Measurements from ENCODE around the gene HSF4.

Gene HSF4

DNA sequence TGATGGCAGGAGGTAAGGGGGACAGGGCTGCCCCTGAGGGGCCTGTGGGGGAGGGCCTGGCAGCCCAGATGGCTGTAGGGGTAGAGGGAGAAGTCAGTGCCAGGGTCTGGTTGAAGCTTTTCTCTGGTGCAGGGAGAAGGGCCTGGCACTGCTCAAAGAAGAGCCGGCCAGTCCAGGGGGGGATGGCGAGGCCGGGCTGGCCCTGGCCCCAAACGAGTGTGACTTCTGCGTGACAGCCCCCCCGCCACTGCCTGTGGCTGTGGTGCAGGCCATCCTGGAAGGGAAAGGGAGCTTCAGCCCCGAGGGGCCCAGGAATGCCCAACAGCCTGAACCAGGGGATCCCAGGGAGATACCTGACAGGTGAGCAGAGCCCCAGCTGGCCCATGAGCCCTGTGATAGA lies 3.0 kb downstream of the HSF4 start:
- no peak for DNase-seq

DNA sequence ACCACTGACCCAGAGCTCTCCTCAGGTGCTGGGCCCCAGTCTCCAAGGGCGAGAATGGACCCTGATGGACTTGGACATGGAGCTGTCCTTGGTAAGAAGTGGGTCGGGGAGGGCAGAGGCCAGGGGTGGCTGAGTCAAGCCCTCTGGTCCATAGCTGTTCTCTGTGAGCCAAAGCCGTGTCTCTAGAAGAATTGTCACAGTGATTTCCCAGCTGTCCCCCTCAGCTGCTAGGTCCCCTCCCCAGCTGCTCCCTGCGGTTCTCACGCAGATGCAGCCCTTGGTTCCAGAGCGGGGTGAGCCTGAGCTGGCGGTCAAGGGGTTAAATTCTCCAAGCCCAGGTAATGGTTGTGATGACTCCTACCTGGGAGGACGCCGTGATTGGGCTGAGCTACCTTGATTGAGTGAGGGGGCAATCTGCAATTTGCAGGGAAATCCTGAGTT lies 4.5 kb downstream of the HSF4 start:
- DNase-seq = no peak

GRCh38 chr16:67169642-67170167 lies 5.2 kb downstream of the HSF4 start:
- no peak for DNase-seq

- no peak for DNase-seq
Measured at GRCh38 chr16:67170168-67170948, 5.8 kb downstream of the HSF4 start, which contains the start of gene NOL3. TSS of gene NOL3 (plus strand) at chr16:67170538.

GRCh38 chr16:67170949-67171649 lies 6.6 kb downstream of the HSF4 start:
- no peak for DNase-seq

GRCh38 chr16:67173323-67173722 lies 8.8 kb downstream of the HSF4 start:
- DNase-seq = no peak

GRCh38 chr16:67173808-67174705 lies 9.5 kb downstream of the HSF4 start:
- DNase-seq = no peak

DNA sequence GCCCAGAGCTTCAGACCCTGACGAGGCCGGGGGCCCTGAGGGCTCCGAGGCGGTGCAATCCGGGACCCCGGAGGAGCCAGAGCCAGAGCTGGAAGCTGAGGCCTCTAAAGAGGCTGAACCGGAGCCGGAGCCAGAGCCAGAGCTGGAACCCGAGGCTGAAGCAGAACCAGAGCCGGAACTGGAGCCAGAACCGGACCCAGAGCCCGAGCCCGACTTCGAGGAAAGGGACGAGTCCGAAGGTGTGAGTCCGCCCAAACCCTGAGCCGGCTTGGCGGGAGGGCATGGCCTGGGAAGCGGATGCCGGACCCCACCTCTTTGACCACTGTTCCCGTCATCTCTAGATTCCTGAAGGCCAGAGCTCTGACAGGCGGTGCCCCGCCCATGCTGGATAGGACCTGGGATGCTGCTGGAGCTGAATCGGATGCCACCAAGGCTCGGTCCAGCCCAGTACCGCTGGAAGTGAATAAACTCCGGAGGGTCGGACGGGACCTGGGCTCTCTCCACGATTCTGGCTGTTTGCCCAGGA lies 10.2 kb downstream of the HSF4 start:
- no peak for DNase-seq

- no peak for DNase-seq
Measured at GRCh38 chr16:67176662-67177061, 12.1 kb downstream of the HSF4 start.

DNA sequence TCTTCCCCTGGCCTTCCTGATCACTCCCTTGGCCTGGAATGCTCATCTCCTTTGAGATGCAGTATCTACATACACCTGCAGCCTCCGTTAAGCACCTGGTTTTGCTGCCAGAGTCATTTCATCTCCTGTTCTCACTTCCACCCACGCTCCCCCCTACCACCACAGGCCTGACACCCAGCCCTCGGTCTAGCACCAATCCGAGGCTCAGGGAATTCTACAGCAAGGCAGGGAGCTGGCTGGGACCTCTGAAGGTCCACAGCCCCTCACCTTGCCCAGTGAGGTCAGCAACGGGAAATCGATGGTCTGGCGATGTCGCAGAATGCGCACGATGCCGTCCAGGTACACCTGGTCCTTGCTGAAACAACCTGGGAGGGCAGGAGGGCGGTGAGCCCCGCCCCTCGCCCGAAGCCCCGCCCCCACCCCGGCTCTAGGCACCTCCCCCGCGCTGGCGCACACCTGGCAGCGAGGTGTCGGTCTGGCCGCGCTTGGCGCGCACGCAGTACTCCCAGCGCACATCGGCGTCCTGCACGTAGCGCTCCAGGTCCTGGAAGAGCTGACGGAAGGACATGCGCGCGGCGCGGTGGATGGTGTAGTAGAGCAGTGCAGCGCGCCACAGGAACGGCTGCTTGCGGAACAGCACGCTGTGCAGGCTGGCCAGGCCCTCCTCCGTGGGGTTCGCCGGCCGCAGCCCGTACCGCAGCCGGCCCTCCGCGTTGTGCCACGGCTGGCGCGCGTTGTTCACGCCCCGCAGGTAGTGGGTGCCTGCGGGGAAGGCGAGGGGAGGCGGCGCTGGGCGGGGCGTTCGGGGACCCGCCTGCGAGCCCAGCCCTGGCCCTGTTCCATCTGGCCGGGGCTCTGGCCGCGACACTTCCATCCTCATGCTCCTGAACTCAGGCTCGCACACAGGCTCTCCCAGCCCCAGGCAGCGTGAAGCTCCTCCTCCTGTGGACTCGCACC lies 13.5 kb downstream of the HSF4 start:
- no peak for DNase-seq

DNA sequence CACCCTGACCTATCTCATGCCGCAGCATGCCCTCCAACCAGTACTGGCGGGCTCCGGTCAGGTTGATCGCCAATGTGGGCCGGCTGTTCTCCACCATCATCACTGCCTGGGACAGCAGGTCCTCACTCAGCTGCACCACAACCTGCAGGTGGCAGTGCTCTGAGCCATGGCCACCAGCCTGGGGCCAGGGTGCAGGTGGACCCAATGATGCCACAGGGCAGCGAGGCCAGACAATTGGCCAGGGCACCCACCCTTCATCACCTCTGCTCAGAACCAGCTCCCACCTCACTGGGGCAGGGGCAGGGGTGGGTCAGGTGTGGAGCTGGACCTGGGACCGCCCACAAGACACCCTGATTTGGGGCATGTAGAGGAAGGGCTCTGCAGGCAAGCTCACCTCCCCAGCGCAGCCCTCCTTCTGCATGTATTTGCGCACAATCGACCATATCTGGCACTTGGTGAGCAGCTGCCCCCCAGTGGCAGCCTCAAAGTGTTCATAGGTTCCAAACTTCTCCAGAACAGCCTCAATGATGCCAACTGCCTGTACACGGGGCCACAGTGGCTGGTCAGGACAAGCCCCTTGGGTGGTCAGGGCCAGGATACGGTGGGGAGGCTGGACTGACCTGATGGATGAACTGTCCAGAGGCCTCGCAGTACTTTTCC lies 15.0 kb downstream of the HSF4 start:
- DNase-seq = no peak

- no peak for DNase-seq
Measured at GRCh38 chr16:67180166-67180565, 15.6 kb downstream of the HSF4 start.

DNA sequence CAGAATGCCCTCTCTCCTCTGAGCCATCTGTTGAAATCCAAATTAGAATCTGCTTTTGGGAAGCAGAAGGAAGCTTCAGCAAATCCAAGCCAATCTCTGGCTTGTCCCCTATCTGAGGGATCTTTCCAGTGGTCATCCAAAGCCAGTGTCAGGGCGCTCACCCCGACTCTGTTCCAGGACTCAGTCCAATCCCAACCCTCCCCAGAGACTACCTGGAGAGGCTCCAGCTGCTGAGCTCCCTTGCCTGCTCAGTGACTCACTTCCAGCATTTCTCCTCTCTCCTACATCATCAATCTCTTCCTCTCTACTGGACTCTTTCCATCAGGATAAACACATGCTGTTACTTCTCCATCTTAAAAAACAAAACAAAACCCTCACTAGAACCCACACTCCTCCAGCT lies 16.8 kb downstream of the HSF4 start:
- DNase-seq = no peak

DNA sequence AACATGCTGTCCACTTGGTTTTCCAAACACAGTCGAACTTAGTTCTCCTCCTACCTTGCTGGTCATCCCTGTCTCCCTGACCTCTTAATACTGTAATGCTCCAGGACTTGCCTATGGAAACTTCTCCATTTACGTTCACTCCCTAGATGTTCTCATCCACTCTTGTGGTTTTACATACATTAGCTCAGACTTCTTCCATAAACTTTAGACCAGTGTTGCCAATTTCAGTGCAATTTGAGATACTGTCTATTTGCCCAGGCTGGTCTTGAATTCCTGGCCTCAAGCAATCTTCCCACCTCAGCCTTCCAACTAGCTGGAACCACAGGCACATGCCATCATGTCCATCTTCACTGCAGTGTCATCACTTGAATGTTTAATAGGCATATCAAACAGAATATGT lies 17.7 kb downstream of the HSF4 start:
- no peak for DNase-seq

DNA sequence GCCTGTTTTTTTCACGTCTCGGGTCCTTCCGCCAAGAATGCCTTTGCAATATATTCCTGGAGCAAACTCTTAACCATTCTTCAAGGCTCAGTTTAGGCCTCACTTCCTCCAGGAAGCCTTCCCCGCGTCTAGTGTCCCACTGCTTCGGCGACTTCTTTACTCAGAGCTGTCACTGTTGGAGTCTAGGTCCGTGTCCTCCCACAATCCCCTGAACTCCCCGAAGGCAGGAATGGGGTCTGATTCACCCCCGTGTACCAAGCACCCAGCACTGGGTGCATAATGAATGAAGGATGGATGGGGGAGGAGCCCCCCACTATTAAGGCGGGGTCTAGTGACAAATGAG lies 18.7 kb downstream of the HSF4 start:
- no peak for DNase-seq

- DNase-seq = peak; percentile 92
Measured at GRCh38 chr16:67183627-67184452, 19.3 kb downstream of the HSF4 start, which contains the start of gene MATCAP1. TSS of gene MATCAP1 (minus strand) at chr16:67183963. CDS start at chr16:67180610, 3,353 bp downstream.

DNA sequence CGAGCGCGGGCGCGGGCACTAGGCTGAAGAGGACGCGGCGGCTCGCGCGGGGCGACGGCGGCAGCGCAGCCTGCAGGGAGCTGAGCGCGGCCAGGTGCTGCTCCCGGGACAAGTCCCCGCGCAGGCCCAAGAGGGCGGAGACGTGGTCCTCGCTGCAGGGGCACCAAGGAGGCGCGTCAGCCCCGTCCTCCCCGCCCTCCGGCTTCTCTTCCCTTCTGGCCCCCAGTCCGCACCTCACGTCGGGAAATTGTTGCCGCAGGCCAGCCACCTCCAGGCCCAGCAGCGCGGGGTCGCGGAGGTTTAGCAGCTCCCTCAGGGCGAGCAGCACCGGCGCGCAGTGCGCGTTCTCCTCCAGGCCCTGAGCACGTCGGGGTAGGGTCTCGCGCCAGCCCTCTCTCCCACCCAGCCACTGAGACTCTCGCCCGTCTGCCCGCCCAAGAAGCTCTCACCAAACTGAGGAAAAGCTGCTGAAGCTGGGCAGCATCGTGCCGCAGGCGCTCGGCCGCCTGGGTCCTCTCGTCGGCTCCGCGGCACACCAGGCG lies 20.0 kb downstream of the HSF4 start:
- DNase-seq = no peak

GRCh38 chr16:67184995-67185650 lies 20.6 kb downstream of the HSF4 start:
- DNase-seq = peak; percentile 81

DNA sequence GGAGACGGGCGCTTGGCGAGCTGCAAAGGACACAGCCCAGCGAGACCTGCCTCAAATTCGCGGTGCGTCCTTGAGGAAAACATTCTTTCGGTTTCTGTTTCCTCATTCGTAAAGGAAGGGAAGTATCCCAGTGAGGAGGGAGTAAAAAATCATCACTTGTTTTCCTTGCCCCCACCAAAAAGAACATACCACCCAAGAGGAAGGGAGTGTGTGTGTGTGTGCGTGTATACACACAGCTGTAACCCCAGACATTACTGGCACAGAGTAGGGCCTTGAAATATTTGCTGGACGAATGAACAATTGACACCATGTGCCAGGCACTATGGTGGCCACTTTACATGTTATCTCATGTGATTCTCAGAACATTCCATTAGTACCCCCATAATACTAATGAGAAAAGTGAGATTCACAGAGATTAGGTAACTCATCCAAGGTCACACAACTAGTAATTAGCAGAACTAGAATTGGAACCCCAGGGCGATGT lies 21.1 kb downstream of the HSF4 start:
- no peak for DNase-seq
